Skeletal muscle tissue (tissue), 4 donors: ENCODE results near the gene ZNF324B. TPM values are rescaled to one million over a fixed set of nuclear protein-coding genes. Genes with fewer than 3 reads are reported as not detected.

Experiments
- H3K27ac ChIP-seq: one replicate; pipeline ENCODE4 v1.7.0; 2013; ENCODE audit warnings: mild to moderate bottlenecking, low read depth, low read length, inconsistent platforms
- H3K27me3 ChIP-seq, 3 donors: one replicate each; pipeline ENCODE4 v1.7.0; 2013; ENCODE audit warnings: low read length in 3 of 3; ENCODE audit not compliant: control insufficient read depth in 3 of 3, insufficient read depth in 3 of 3
- H3K36me3 ChIP-seq, 3 donors: one replicate each; pipeline ENCODE4 v1.7.0; 2013; ENCODE audit warnings: low read length in 3 of 3; ENCODE audit not compliant: control insufficient read depth in 3 of 3, insufficient read depth in 3 of 3
- H3K4me1 ChIP-seq, 3 donors: one replicate each; pipeline ENCODE4 v1.7.0; 2013; ENCODE audit warnings: low read length in 3 of 3, mild to moderate bottlenecking in 3 of 3; ENCODE audit not compliant: control insufficient read depth in 3 of 3, insufficient read depth in 3 of 3
- H3K4me3 ChIP-seq, 3 donors: one replicate each; pipeline ENCODE4 v1.7.0; 2013; ENCODE audit warnings: low read length in 3 of 3
- H3K9ac ChIP-seq, 3 donors: one replicate each; pipeline ENCODE4 v1.7.0; 2013; ENCODE audit warnings: low read length in 3 of 3, mild to moderate bottlenecking in 3 of 3, moderate library complexity in 2 of 3, low read depth in 1 of 3
- H3K9me3 ChIP-seq, 3 donors: one replicate each; pipeline ENCODE4 v1.7.0; 2013; ENCODE audit warnings: low read length in 3 of 3; ENCODE audit not compliant: control insufficient read depth in 3 of 3
- total RNA-seq: library from RNA; depleted of rRNA; stranded (reverse); fragments of >200 nt; gene quantifications from one replicate; pipeline ENCODE4 v1.2.3, GENCODE V29; 2014
- donor health status: Osteomylitis.

Gene ZNF324B
- total RNA-seq, 1 donor from 2014 or later: 5.7 TPM

DNA sequence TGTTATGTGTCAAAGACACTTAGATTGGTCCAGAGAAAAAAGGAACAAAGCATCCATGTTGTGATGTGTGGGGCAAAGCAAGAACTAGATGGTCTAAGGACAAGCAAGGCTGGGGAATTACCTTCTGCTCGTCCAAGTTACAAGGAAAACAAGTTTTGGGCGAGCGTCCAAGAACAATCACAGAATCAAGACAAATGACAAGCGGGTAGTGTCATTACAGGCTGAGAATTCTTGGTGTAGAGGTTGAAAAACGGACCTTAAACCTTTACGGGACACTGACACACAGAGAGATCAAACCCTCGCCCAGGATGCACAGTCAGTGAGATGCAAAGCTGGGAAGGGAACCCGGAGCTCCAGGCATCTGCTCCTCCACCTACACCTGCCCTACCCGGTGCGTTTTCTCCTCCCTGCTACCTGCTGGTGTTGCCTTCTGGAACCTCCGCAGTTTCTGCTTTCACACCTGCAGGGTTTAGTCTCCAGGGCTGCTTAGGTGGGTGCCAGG, 515 bp upstream of the ZNF324B start:
- peak overlapping the region; percentile 73 to 88 (median 84) for H3K4me3 ChIP-seq
- peaks cover 11 to 19% (median 11%) of the 10 kb centered on the region in 3 donors for H3K4me1 ChIP-seq
- no peaks in the 10 kb centered on the region for H3K9me3 ChIP-seq
- H3K36me3 ChIP-seq: peaks cover 8 to 14% (median 13%) of the 10 kb centered on the region in 3 donors
- H3K27me3 ChIP-seq: peaks cover 4 to 8% (median 4%) of the 10 kb centered on the region in 3 donors
- peak overlapping the region; percentile 51 for H3K27ac ChIP-seq
- H3K9ac ChIP-seq: peak overlapping the region; percentile 33 to 83 (median 79)

DNA sequence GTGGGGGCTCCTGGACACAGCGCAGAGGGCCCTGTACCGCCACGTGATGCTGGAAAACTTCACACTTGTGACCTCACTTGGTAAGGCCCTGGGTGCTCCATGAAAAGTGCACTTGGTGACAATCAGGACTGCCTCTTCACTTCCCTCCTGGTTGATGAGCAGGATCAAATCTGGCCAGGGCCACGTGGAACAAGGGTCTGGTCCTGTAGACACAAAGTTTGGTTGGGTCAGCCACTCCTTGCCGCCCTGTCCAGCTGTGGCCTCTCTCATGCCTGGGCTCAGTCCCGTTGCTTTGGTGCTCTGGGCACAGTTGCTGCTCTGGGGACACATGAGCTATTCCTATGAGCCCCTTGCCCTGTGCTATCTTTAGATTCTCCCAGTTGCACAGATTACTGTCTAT, 2.3 kb downstream of the ZNF324B start:
- H3K27ac ChIP-seq: no peak overlapping the region
- no peaks in the 10 kb centered on the region for H3K27me3 ChIP-seq
- H3K36me3 ChIP-seq: peaks cover 19 to 27% (median 26%) of the 10 kb centered on the region in 3 donors
- peaks cover 11 to 19% (median 11%) of the 10 kb centered on the region in 3 donors for H3K4me1 ChIP-seq
- H3K9me3 ChIP-seq: no peaks in the 10 kb centered on the region
- H3K9ac ChIP-seq: no peak overlapping the region
- no peak overlapping the region for H3K4me3 ChIP-seq

DNA sequence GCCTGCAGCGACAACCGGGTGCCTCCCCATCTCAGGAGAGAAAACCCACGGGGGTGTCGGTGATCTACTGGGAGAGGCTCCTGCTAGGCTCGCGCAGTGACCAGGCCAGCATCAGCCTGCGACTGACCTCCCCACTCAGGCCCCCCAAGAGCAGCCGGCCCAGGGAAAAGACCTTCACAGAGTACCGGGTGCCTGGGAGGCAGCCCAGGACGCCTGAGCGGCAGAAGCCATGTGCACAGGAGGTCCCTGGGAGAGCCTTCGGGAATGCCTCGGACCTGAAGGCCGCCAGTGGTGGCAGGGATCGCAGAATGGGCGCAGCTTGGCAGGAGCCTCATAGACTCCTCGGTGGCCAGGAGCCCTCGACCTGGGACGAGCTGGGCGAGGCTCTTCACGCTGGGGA, 3.9 kb downstream of the ZNF324B start:
- Histone ChIP-seq H3K36me3 (peaks cover 19 to 27% (median 26%) of the 10 kb centered on the region in 3 donors), H3K9me3 (no peaks in the 10 kb centered on the region), H3K27me3 (no peaks in the 10 kb centered on the region), H3K27ac (no peak overlapping the region), H3K9ac (no peak overlapping the region), H3K4me3 (no peak overlapping the region), H3K4me1 (peaks cover 11 to 19% (median 11%) of the 10 kb centered on the region in 3 donors)

DNA sequence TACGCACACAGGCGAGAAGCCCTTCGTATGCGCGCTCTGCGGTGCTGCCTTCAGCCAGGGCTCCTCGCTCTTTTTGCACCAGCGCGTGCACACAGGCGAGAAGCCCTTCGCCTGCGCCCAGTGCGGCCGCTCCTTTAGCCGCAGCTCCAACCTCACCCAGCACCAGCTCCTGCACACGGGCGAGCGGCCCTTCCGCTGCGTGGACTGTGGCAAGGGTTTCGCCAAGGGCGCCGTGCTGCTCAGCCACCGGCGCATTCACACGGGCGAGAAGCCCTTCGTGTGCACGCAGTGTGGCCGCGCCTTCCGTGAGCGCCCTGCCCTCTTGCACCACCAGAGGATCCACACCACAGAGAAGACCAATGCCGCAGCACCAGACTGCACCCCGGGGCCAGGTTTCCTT, 4.7 kb downstream of the ZNF324B start:
- peaks cover 6 to 13% (median 7%) of the 10 kb centered on the region in 3 donors for H3K4me1 ChIP-seq
- H3K27me3 ChIP-seq: no peaks in the 10 kb centered on the region
- H3K27ac ChIP-seq: no peak overlapping the region
- no peak overlapping the region for H3K9ac ChIP-seq
- H3K9me3 ChIP-seq: no peaks in the 10 kb centered on the region
- H3K36me3 ChIP-seq: peaks cover 19 to 27% (median 26%) of the 10 kb centered on the region in 3 donors
- no peak overlapping the region for H3K4me3 ChIP-seq

DNA sequence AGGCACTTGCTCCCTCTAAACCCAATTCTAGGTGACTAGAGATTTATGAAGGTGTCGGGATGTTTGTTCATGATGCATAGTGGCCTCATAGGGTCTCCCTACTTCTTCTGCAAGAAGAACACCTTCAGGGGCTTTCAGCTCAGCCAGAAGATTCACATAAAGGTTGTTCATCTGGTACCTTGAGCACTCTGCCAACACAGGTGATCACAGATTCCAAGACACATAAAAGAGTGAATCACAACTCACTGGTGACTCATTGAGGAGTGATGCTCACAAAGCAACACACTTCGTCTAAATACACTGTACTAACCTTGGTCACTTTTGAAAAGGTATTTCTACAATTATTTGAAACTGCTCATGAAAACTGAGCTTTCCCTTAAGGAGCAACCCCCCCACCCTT, 8.6 kb downstream of the ZNF324B start:
- Histone ChIP-seq H3K27me3 (no peaks in the 10 kb centered on the region), H3K9me3 (no peaks in the 10 kb centered on the region), H3K4me1 (no peaks in the 10 kb centered on the region), H3K36me3 (peaks cover 10 to 17% (median 12%) of the 10 kb centered on the region in 3 donors), H3K9ac (no peak overlapping the region), H3K4me3 (no peak overlapping the region), H3K27ac (no peak overlapping the region)

DNA sequence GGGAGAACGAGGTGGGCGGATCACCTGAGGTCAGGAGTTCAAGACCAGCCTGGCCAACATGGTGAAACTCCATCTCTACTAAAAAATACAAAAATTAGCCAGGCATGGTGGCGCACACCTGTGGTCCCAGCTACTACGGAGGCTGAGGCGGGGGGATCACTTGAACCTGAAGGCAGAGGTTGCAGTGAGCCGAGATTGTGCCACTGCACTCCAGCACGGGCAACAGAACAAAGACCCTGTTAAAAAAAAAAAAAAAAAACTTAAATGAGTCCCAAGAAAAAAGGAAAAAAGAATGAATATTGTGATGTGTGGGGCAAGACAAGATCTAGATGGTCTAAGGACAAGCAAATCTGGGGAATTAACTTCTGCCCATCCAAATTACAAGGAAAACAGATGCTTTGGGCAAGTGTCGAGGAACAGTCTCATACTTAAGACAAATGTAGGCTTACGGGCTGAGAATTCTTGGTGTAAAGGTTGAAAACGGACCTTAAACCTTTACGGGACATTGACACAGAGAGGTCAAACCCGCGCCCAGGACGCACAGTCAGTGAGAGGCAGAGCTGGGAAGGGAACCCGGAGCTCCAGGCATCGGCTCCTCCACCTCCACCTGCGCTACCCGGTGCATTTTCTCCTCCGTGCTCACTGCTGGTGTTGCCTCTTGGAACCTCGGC, 14.8 kb downstream of the ZNF324B start:
- Histone ChIP-seq H3K4me3 (peak overlapping the region; percentile 81 to 87 (median 84)), H3K27me3 (no peaks in the 10 kb centered on the region), H3K9ac (peak overlapping the region; percentile 27 to 89 (median 65)), H3K4me1 (peaks cover 8 to 19% (median 14%) of the 10 kb centered on the region in 3 donors), H3K36me3 (peaks cover 12 to 15% (median 14%) of the 10 kb centered on the region in 3 donors), H3K27ac (no peak overlapping the region), H3K9me3 (no peaks in the 10 kb centered on the region)

DNA sequence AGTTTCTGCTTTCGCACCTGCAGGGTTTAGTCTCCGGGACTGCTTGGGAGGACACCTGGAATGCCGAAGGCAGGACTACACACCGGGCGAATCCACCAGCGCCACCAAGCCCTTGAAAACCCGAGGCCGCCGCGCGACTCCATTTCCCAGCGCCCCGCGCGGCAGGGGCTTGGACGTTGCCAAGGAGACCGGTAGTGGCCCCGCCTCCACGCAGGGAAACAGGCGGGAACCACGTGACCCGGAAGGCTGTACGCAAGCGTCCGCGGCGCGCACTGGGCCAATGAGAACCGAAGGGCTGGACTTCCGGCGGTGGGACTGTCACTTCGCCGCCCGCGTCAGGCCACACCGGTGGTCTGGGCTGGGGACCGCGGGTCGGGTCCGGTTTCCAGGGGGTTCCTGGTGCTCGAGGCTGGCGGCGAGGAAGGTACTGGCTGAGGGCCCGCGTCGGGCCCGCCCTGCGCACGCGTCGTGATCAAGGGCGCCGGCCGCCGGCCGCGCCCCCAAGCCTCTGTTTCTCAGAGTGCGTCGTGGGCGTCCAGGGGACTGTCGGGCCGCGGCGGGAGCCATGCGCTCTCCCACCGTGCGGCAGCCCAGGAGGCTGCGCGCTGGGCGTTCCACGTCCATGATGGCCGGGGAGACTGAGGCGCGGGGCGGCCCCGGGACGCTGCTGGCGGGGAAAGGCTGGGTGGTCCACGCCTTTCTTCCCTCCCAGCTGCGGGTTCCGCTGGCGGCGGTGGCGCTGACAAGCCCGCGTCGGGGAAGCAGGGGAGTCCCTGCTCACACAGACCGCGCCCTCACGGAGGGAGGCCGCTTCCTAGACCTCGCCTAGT, 15.6 kb downstream of the ZNF324B start, which contains the start of gene ZNF324:
ZNF324 (plus strand) TSS at position 321 of the 830 bp plus-strand sequence. CDS start 2,106 bp downstream, outside the sequence.
- peaks cover 8 to 19% (median 14%) of the 10 kb centered on the region in 3 donors for H3K4me1 ChIP-seq
- H3K9ac ChIP-seq: peak within 1 kb of the TSS; percentile 80 to 89 (median 84)
- peaks cover 15 to 19% (median 17%) of the 10 kb centered on the region in 3 donors for H3K36me3 ChIP-seq
- peak within 1 kb of the TSS; percentile 75 for H3K27ac ChIP-seq
- peak within 1 kb of the TSS; percentile 81 to 87 (median 84) for H3K4me3 ChIP-seq
- H3K9me3 ChIP-seq: no peaks in the 10 kb centered on the region
- no peaks in the 10 kb centered on the region for H3K27me3 ChIP-seq

DNA sequence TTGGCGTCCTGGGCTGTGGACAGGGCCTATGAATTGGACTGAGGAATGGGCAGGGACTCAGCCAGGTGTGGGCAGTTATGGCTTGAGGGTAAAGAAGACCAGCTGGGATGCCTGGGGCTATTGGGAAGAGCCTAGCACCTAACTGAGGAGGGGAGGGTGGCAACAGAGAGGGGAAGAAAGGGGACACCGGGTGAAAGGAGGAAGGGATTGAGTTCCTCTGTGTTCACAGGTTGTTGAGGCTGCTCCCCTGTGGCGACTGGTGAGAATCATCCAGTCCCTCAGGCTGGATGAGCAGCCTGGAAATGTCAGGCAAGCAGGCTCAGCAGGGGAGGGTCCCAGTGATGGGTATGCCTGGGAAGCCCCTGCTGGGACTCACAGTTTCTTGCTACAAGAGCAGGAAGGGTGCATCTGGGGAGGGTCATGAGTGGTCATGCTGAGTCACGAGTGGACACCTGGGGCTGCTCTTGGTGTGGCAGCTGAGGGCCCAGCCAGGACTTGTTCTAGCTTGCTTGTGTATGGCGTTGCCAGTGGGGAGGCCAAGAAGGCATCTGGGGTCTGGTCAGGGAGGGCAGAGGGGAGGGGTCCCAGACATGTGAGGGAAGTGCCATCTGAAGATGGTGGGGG, 16.9 kb downstream of the ZNF324B start:
- H3K36me3 ChIP-seq: peaks cover 27 to 31% (median 30%) of the 10 kb centered on the region in 3 donors
- no peak overlapping the region for H3K27ac ChIP-seq
- peak overlapping the region in 1 of 3 donors; percentile 48 for H3K4me3 ChIP-seq
- H3K4me1 ChIP-seq: peaks cover 8 to 19% (median 14%) of the 10 kb centered on the region in 3 donors
- H3K9me3 ChIP-seq: no peaks in the 10 kb centered on the region
- H3K27me3 ChIP-seq: no peaks in the 10 kb centered on the region
- peak overlapping the region in 1 of 3 donors; percentile 40 for H3K9ac ChIP-seq

DNA sequence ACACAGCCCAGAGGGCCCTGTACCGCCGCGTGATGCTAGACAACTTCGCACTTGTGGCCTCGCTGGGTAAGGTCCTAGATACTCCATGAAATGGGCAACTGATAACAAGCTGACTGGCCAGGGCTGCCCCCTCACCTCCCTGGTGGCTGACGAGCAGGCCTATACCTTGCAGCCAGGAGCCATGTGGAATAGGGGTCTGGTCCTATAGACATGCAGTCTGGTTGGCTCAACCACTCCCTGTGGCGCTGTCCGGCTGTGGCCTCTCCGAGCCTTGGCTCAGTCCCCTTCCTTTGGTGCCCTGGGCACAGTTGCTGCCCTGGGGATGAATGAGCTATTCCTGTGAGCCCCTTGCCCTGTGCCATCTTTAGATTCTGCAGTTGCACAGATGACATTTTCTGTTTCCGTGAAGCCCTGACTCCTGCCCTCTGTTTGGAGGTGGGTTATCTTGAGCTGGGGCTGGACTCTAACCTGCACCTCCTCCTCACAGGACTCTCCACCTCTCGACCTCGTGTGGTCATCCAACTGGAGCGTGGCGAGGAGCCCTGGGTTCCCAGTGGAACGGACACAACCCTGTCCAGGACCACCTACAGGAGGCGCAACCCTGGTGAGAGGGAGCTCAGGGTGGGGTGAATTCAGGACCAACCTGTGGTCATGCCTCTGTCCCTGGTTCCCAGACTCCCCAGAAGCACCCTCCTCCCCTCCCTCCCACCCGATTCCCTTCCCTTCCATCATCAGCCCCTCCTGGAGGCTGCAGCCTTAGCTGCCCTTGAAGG, 18.0 kb downstream of the ZNF324B start:
- Histone ChIP-seq H3K4me3 (no peak overlapping the region), H3K27me3 (no peaks in the 10 kb centered on the region), H3K9me3 (no peaks in the 10 kb centered on the region), H3K9ac (no peak overlapping the region), H3K27ac (no peak overlapping the region), H3K4me1 (peaks cover 8 to 19% (median 15%) of the 10 kb centered on the region in 3 donors), H3K36me3 (peaks cover 27 to 31% (median 30%) of the 10 kb centered on the region in 3 donors)
